Measurements from ENCODE around the gene GMDS. TPM values are rescaled to one million over a fixed set of nuclear protein-coding genes. Genes with fewer than 3 reads are reported as not detected.

GMDS gene
- total and polyA plus RNA-seq, 2 of the 4 experiments (the other 2 are of a cell fraction) = 7.3 to 21.9 TPM

DNA sequence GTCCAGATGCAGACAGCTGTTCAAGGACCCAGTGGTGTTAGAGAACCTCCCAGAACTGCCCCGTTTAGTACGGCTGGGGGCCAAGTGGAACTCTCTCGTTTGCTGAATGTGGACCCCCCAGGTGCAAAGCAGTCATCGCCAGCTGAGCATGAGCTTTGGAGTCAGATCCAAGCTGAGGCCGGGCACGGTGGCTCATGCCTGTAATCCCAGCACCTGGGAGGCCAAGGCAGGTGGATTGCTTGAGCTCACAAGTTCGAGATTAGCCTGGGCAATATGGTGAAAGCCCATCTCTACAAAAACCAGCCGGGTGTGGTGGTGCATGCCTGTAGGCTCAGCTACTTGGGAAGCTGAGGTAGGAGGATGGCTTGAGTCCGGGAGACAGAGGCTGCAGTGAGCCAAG, 606.0 kb downstream of the GMDS start:
- Histone ChIP-seq H4K91ac (ENCODE audit: insufficient read depth, low read depth, low read length) (no peak overlapping the region), H3K36me3 (ENCODE audit: control insufficient read depth, insufficient read depth, low read length) (no peaks in the 10 kb centered on the region), H3K14ac (replicated peaks; ENCODE audit: low read depth, low read length) (no peak overlapping the region), H3K9me3 (ENCODE audit: control insufficient read depth, insufficient read depth, low read length) (no peaks in the 10 kb centered on the region), H2AK5ac (ENCODE audit: low read depth, low read length) (no peak overlapping the region), H3K56ac (ENCODE audit: extremely low read depth, insufficient read depth, low read length) (no peak overlapping the region), H2BK20ac (ENCODE audit: low read depth, low read length) (no peak overlapping the region), H2AFZ (replicated peaks; ENCODE audit: low read length, poor library complexity) (no peak overlapping the region), H3K9me1 (ENCODE audit: insufficient read depth, low read length) (no peaks in the 10 kb centered on the region; the same call in 1 of the 2 replicates), H3K23ac (ENCODE audit: low read depth, low read length) (no peak overlapping the region), H4K20me1 (ENCODE audit: insufficient read depth, low read length) (no peaks in the 10 kb centered on the region), H4K8ac (ENCODE audit: low read depth in 2 of 2, low read length in 2 of 2) (no peak overlapping the region), H3K79me1 (ENCODE audit: low read depth in 1 of 2, low read length in 2 of 2) (no peaks in the 10 kb centered on the region), H3K4ac (ENCODE audit: low read depth, low read length) (no peak overlapping the region), H3K4me1 (ENCODE audit: control insufficient read depth, insufficient read depth, low read length) (peaks cover 8% of the 10 kb centered on the region; the same call in 1 of the 2 replicates), H3K27ac (ENCODE audit: insufficient read depth, low read length) (no peak overlapping the region), H3K18ac (ENCODE audit: low read depth, low read length) (no peak overlapping the region), H4K5ac (ENCODE audit: low read depth, low read length) (no peak overlapping the region), H3K4me3 (ENCODE audit: insufficient read depth, low read depth, low read length) (no peak overlapping the region), H3K9ac (ENCODE audit: low read depth, low read length) (no peak overlapping the region), H2BK5ac (ENCODE audit: low read depth, low read length, poor library complexity, severe bottlenecking) (no peak overlapping the region), H2AK9ac (replicated peaks; ENCODE audit: low read depth, low read length, poor library complexity) (no peak overlapping the region), H2BK15ac (ENCODE audit: low read depth, low read length) (no peak overlapping the region), H3K4me2 (ENCODE audit: low read depth, low read length) (no peak overlapping the region), H3K27me3 (ENCODE audit: control insufficient read depth, insufficient read depth, low read length) (no peaks in the 10 kb centered on the region), H2BK120ac (ENCODE audit: low read depth, low read length) (no peak overlapping the region)
- no TSS peak for BruUV-seq (replicated peaks)
- ATAC-seq (ENCODE audit: low read depth) = no peak
- in situ Hi-C loops (cut with MboI; ENCODE audit: low sequenced_read_pairs) = no loop called here
- DNase-seq = no peak
- 60% methylated on average over 1 of the region's 9 CpGs; no CpG with 5 or more reads in 1 of the 2 experiments for WGBS, 2 experiments (ENCODE audit: extremely low coverage in 2 of 2, insufficient read length in 1 of 2)
- ChIA-PET CTCF (no interaction called here), POLR2A (ENCODE audit: unreplicated experiment) (interaction anchor here (0.6 kb wide), 1 partner anchor 31 kb away, joined by 3 read pairs; no protein-coding TSS in a partner anchor)
- TF ChIP-seq RFX5 (IDR thresholded peaks at IDR 0.05; ENCODE audit: low read depth, low read length) = no peak
- TF ChIP-seq SMC3 (IDR thresholded peaks at IDR 0.05; ENCODE audit: low read depth, low read length) = no peak
- no peak for TF ChIP-seq CHD1 (IDR thresholded peaks at IDR 0.05; ENCODE audit: low read depth, low read length)
- TF ChIP-seq CEBPB (IDR thresholded peaks at IDR 0.05; ENCODE audit: low read depth, low read length) = no peak
- no peak for TF ChIP-seq MAZ (IDR thresholded peaks at IDR 0.05; ENCODE audit: borderline replicate concordance, low read depth, low read length)
- TF ChIP-seq POLR2A (IDR thresholded peaks at IDR 0.05; ENCODE audit: low read depth, low read length) = no peak
- no peak for TF ChIP-seq MAFK (IDR thresholded peaks at IDR 0.05; ENCODE audit: low read depth, low read length)
- TF ChIP-seq FOS (IDR thresholded peaks at IDR 0.05; ENCODE audit: low read depth, low read length) = no peak
- TF ChIP-seq, protein P1, sequence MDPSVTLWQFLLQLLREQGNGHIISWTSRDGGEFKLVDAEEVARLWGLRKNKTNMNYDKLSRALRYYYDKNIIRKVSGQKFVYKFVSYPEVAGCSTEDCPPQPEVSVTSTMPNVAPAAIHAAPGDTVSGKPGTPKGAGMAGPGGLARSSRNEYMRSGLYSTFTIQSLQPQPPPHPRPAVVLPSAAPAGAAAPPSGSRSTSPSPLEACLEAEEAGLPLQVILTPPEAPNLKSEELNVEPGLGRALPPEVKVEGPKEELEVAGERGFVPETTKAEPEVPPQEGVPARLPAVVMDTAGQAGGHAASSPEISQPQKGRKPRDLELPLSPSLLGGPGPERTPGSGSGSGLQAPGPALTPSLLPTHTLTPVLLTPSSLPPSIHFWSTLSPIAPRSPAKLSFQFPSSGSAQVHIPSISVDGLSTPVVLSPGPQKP (IDR thresholded peaks at IDR 0.05; ENCODE audit: borderline replicate concordance, low read depth, low read length) = no peak
- no peak for TF ChIP-seq RAD21 (IDR thresholded peaks at IDR 0.05; ENCODE audit: low read length)
- no peak for TF ChIP-seq BHLHE40 (IDR thresholded peaks at IDR 0.05; ENCODE audit: low read depth, low read length)
- no peak for TF ChIP-seq MXI1 (IDR thresholded peaks at IDR 0.05; ENCODE audit: borderline replicate concordance, low read depth, low read length)
- TF ChIP-seq RCOR1 (IDR thresholded peaks at IDR 0.05; ENCODE audit: insufficient replicate concordance, low read length) = no peak
- TF ChIP-seq, protein P2, sequence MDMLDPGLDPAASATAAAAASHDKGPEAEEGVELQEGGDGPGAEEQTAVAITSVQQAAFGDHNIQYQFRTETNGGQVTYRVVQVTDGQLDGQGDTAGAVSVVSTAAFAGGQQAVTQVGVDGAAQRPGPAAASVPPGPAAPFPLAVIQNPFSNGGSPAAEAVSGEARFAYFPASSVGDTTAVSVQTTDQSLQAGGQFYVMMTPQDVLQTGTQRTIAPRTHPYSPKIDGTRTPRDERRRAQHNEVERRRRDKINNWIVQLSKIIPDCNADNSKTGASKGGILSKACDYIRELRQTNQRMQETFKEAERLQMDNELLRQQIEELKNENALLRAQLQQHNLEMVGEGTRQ (IDR thresholded peaks at IDR 0.05; ENCODE audit: low read depth, low read length) = no peak
- TF ChIP-seq NFE2L2 (IDR thresholded peaks at IDR 0.05; ENCODE audit: low read depth, low read length) = no peak
- TF ChIP-seq, protein P3, sequence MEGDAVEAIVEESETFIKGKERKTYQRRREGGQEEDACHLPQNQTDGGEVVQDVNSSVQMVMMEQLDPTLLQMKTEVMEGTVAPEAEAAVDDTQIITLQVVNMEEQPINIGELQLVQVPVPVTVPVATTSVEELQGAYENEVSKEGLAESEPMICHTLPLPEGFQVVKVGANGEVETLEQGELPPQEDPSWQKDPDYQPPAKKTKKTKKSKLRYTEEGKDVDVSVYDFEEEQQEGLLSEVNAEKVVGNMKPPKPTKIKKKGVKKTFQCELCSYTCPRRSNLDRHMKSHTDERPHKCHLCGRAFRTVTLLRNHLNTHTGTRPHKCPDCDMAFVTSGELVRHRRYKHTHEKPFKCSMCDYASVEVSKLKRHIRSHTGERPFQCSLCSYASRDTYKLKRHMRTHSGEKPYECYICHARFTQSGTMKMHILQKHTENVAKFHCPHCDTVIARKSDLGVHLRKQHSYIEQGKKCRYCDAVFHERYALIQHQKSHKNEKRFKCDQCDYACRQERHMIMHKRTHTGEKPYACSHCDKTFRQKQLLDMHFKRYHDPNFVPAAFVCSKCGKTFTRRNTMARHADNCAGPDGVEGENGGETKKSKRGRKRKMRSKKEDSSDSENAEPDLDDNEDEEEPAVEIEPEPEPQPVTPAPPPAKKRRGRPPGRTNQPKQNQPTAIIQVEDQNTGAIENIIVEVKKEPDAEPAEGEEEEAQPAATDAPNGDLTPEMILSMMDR (conservative IDR thresholded peaks at IDR 0.05; ENCODE audit: low read depth, low read length) = no peak
- intact Hi-C loops (cut with micrococcal nuclease) = no loop called here
- dilution Hi-C loops (cut with HindIII; ENCODE audit: low sequenced_read_pairs, unreplicated experiment) = no loop called here
